Small intestine (tissue), 7 donors: Measurements from ENCODE around the gene PKD2L1. TPM values are rescaled to one million over a fixed set of nuclear protein-coding genes. Genes with fewer than 3 reads are reported as not detected.
A peak's percentile ranks its signal among the peaks of the same experiment; 100 is the strongest.

ENCODE experiments used
- DNase-seq, 2 donors: peaks; one replicate each; pipeline versions ENCODE4 v3.0.0 to v3.0.0-alpha.2; 2013
- FAIRE-seq: peaks from 2 replicates; lab custom pipeline; 2012; peaks lifted over from hg19 to GRCh38; lab: Jason Lieb, UNC
- H3K27ac ChIP-seq, 3 donors: one replicate each; pipeline ENCODE4 v1.5.1; 2013; ENCODE audit warnings: low read length in 2 of 3, mild to moderate bottlenecking in 2 of 3, control low read depth in 1 of 3, inconsistent platforms in 1 of 3, low read depth in 1 of 3, moderate library complexity in 1 of 3
- H3K27me3 ChIP-seq, 3 donors: one replicate each; pipeline ENCODE4 v1.6.1; 2013; ENCODE audit warnings: low read length in 3 of 3, inconsistent platforms in 1 of 3; ENCODE audit not compliant: control insufficient read depth in 3 of 3, insufficient read depth in 3 of 3
- H3K36me3 ChIP-seq, 3 donors: one replicate each; pipeline ENCODE4 v1.6.1; 2013; ENCODE audit warnings: low read length in 3 of 3, inconsistent platforms in 1 of 3, low read depth in 1 of 3, mild to moderate bottlenecking in 1 of 3, moderate library complexity in 1 of 3; ENCODE audit not compliant: control insufficient read depth in 3 of 3, insufficient read depth in 2 of 3
- H3K4me1 ChIP-seq, 3 donors: one replicate each; pipeline ENCODE4 v1.6.1; 2013; ENCODE audit warnings: low read length in 2 of 3, inconsistent platforms in 1 of 3, low read depth in 1 of 3, mild to moderate bottlenecking in 1 of 3, moderate library complexity in 1 of 3; ENCODE audit not compliant: control insufficient read depth in 3 of 3, insufficient read depth in 2 of 3
- H3K4me3 ChIP-seq, 3 donors: one replicate each; pipeline ENCODE4 v1.5.1; 2013; ENCODE audit warnings: low read length in 3 of 3, control low read depth in 1 of 3, inconsistent platforms in 1 of 3, low read depth in 1 of 3, mild to moderate bottlenecking in 1 of 3, moderate library complexity in 1 of 3
- H3K9me3 ChIP-seq, 2 donors: one replicate each; pipeline ENCODE4 v1.6.1; 2013; ENCODE audit warnings: low read depth in 1 of 2, low read length in 1 of 2; ENCODE audit not compliant: control insufficient read depth in 2 of 2, insufficient read depth in 1 of 2
- WGBS, 3 donors: extraction: QIAGEN DNeasy Blood & Tissue Kit; methylation state at CpG; one replicate each; pipeline ENCODE4 v1.1.7; 2013; 5-methylcytosine and 5-hydroxymethylcytosine counted together
- polyA plus RNA-seq, 4 donors: library from polyadenylated mRNA; stranded (reverse) in 3 of 4; unstranded in 1 of 4; fragments of 200-250 nt in 3 of 4; fragments of 120-200 nt in 1 of 4; gene quantifications; one replicate each; pipeline versions ENCODE4 v1.2.1 to v1.2.3, GENCODE V29; 2013
- donor health status: healthy with polysubstance abuse.
- donor health status: control.
- donor health status: control.
- donor health status: Bipolar disorder and iron deficiency.
- donor health status: healthy.

PKD2L1 gene
- polyA plus RNA-seq, 4 donors = 0.10 to 0.27 (median 0.19) TPM; not detected in 1

DNA sequence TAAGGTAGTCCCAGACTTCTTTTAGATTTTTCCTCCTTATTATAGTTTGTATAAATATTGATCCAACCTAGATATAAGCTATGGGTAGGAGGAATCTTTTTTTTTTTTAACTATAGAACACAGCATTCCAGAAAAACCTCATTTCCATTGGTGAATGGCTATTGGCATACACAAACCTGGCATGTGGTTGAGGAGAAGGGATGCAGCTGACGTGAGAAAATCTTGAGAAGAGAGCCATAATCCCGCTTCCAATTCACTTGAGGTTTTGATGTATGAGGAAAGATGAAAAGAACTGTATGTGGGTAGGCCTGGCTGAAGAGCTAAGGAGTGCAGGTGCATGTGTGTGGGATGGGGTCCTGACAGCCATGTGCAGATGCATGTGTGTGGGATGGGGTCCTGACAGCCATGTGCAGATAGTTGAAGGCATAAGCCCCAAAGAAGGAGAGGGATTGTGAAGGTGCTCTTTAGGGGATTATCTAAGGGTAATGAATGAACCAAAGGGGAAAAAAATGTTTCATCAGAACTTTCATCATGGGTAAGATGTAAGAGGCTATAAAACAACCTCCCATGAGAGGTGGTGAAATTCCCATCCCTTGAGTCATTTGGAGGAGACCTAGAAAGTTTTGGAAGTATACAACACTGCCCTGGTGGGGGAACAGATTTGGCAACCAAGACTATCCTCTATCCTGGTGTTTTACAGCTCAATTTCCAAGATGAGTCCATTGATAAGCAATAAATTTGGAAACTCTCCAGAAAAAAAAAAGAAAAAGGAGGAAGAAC lies 3.8 kb upstream of the PKD2L1 start:
- no peak overlapping the region for H3K27ac ChIP-seq
- FAIRE-seq (no peak), DNase-seq (no peak)
- no peaks in the 10 kb centered on the region for H3K36me3 ChIP-seq
- peaks cover 0 to 2% (median 0%) of the 10 kb centered on the region in 3 donors for H3K4me1 ChIP-seq
- WGBS, 3 donors = 82 to 87% (median 85%) methylated on average over 2 of the region's 2 CpGs
- no peaks in the 10 kb centered on the region for H3K9me3 ChIP-seq
- peaks cover 0 to 41% (median 0%) of the 10 kb centered on the region in 3 donors for H3K27me3 ChIP-seq
- H3K4me3 ChIP-seq = no peak overlapping the region

DNA sequence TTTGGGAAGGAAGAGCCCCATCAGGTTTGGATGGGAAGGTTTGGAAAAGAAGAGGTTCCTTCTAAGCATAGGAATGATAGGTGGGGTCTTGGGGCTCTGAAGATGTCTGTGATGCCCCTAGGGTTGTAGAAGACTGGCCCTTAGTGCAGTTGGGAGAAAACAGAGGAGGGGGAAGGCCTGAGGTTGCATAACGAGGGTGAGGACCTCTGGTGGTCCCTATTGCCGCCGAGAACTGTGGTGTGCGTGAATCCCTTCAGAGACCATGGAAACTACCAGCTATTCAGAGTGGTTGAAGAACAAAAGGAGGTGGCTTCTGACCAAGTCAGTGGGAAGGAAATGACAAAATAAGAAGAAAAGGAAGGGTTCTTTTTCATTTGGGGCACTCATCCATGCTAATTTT lies 3.1 kb upstream of the PKD2L1 start:
- no peaks in the 10 kb centered on the region for H3K4me1 ChIP-seq
- H3K27ac ChIP-seq = no peak overlapping the region
- FAIRE-seq = no peak
- no peak for DNase-seq
- H3K9me3 ChIP-seq = no peaks in the 10 kb centered on the region
- WGBS, 3 donors = 59 to 73% (median 63%) methylated on average over 4 of the region's 4 CpGs
- H3K4me3 ChIP-seq = no peak overlapping the region
- peaks cover 0 to 46% (median 0%) of the 10 kb centered on the region in 3 donors for H3K27me3 ChIP-seq
- H3K36me3 ChIP-seq = no peaks in the 10 kb centered on the region

DNA sequence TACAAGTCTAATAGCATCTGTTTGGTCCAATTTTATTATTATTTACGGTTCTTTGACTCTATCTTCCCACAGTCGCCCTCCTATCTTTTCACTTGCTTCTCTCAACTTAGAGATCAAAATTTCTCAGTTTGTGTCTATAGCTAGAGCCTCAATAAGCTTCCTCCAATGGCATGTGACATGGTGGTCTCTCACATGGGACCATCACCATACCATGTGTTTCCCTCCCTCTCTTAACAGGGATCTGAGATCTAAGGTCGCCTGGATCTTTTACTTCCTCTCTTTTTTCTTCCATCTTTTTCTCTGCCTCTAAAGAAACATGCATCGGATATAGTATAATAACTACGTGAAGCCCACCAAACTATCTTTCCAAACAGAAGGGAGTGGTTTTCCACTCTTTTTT lies 1.8 kb downstream of the PKD2L1 start:
- Histone ChIP-seq H3K27me3 (peaks cover 0 to 34% (median 0%) of the 10 kb centered on the region in 3 donors), H3K4me1 (no peaks in the 10 kb centered on the region), H3K27ac (no peak overlapping the region), H3K36me3 (no peaks in the 10 kb centered on the region), H3K4me3 (no peak overlapping the region), H3K9me3 (no peaks in the 10 kb centered on the region)
- 63 to 69% (median 65%) methylated on average over 5 of the region's 5 CpGs for WGBS, 3 donors
- DNase-seq (no peak), FAIRE-seq (no peak)

DNA sequence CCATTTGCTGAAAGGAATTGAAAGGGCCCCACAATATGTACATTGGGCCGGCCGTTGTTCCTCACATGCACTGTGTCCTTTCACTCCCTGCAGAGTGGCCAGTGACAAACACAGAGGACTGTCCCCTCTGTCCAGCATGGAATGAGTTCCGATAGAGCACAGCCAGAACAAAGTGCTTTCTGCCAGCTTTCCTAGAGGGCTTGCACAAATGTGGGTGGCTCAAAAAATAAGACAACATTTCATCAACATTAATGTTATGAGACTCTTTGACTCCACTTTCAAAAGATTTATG lies 2.4 kb downstream of the PKD2L1 start:
- Histone ChIP-seq H3K4me1 (no peaks in the 10 kb centered on the region), H3K36me3 (no peaks in the 10 kb centered on the region), H3K4me3 (no peak overlapping the region), H3K27ac (no peak overlapping the region), H3K27me3 (peaks cover 0 to 31% (median 0%) of the 10 kb centered on the region in 3 donors), H3K9me3 (no peaks in the 10 kb centered on the region)
- FAIRE-seq = no peak
- WGBS, 3 donors = 73 to 84% (median 81%) methylated on average over 3 of the region's 3 CpGs
- DNase-seq = no peak

DNA sequence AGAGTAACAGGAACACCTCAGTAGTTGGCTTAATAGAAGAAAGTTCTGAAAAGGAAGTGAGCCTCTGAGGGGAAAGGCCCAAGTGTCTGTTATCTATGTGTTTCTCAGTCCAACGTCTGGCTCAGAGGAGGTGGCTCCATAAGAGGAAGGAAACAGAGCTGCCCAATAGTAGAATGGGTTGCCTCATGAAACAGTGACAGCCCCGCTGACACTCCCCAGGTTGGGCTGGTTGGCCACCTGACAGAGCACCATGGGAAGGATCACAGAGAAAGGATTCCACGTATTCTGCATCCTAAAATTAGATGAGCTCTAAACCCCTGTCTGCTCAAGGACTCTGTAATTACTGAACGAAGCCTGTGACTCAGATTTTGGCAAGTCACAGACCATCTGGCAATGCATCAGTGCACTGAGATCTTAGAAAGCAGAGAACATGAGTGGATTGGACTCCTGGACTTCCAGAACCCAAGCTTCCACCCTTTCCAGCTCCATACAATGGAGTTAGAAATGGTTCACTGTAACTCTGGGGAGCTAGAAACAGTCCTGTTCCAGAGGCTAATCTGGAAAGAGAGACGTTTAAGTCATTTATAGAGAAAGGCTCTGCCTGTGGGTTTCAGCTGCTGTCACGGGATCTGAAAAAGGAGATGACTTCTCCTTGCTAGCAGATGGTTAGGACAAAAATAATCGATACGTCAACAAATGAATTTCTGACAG lies 2.9 kb downstream of the PKD2L1 start:
- Histone ChIP-seq H3K4me1 (no peaks in the 10 kb centered on the region), H3K36me3 (no peaks in the 10 kb centered on the region), H3K4me3 (no peak overlapping the region), H3K27ac (no peak overlapping the region), H3K9me3 (no peaks in the 10 kb centered on the region), H3K27me3 (peaks cover 0 to 31% (median 0%) of the 10 kb centered on the region in 3 donors)
- no peak for FAIRE-seq
- 37 to 38% (median 38%) methylated on average over 8 of the region's 8 CpGs for WGBS, 3 donors
- DNase-seq = peak in 1 of 2 donors; percentile 31

DNA sequence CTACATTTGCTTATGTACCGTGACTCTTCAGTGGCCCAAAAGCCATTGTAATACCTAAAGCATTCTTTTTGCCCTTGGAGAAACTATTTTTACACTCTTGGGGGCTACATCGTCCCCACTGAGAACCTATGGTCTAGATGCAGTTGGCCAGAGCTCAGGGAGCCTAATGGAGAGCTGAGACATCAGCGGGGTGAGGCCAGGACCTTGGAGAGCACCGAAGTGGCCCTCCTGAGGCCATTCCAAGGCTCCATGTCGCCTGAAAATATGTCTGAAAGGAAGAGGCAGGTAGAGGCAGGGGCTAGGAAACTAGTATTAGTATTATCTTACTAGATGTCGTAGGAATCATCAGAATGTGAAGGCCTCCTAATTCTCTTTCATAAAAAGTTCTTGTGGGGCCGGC lies 4.9 kb downstream of the PKD2L1 start:
- DNase-seq (peak in 1 of 2 donors; percentile 32), FAIRE-seq (no peak)

DNA sequence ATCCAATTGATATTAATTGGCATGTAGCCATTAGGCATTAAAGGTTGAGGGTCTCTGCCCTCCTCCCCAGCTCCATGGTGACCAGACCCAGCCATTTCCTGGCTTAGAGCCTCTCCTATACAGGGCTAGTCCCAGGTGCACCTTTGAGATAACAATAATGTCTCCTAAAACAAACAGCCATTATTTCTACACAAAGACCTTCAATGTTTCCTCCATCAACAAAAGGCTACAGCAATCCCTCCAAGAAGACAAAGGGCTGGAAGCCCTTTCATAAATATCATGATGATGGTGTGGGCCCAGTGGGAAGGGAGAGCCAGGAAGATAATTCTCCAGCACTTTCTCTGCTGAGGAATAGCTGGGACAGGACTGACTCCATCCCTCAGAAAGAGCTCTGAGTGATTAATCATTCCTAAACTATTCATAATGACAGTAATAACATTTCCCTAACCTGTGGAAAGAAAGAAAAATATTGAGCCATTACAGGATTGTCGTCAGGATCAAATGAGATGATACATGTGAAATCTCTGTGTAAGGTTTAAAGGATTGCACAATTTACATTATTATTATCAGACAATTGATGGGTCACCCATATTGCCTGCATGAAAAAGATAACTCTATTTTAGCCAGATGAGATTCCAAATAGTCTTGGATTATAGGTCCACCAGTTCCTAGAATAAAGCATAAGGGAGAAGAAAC lies 10.2 kb downstream of the PKD2L1 start:
- H3K27me3 ChIP-seq = peaks cover 0 to 2% (median 1%) of the 10 kb centered on the region in 3 donors
- 34 to 60% (median 36%) methylated on average over 1 of the region's 1 CpG for WGBS, 3 donors
- no peaks in the 10 kb centered on the region for H3K36me3 ChIP-seq
- H3K9me3 ChIP-seq = no peaks in the 10 kb centered on the region
- H3K4me3 ChIP-seq = no peak overlapping the region
- H3K27ac ChIP-seq = no peak overlapping the region
- no peak for DNase-seq
- no peaks in the 10 kb centered on the region for H3K4me1 ChIP-seq
- no peak for FAIRE-seq

More for the DNA sequence above, 4.9 kb downstream of the PKD2L1 start:
- Histone ChIP-seq H3K9me3 (no peaks in the 10 kb centered on the region), H3K27me3 (peaks cover 0 to 17% (median 1%) of the 10 kb centered on the region in 3 donors), H3K36me3 (no peaks in the 10 kb centered on the region), H3K4me1 (no peaks in the 10 kb centered on the region), H3K27ac (no peak overlapping the region), H3K4me3 (no peak overlapping the region)
- 57 to 79% (median 61%) methylated on average over 7 of the region's 7 CpGs for WGBS, 3 donors

DNA sequence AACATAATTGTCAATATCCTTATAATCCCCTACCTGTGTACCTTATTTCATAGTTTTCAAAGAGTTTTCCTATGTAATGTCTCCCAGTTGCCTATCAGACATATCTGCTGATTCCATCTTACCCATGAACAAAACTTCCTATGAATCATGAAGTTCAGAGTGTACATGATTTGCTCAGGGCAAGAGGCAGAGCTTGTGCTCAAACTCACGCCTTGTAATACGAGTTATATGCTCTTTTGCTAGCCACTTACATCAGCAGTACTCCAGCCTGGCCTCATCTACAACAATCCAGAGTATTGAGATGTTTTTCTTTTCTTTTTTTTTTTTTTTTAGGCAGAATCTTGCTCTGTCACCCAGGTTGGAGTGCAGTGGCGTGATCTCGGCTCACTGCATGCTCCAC lies 11.8 kb downstream of the PKD2L1 start:
- no peak overlapping the region for H3K27ac ChIP-seq
- no peaks in the 10 kb centered on the region for H3K36me3 ChIP-seq
- peaks cover 0 to 2% (median 1%) of the 10 kb centered on the region in 3 donors for H3K27me3 ChIP-seq
- no peak for DNase-seq
- no peak overlapping the region for H3K4me3 ChIP-seq
- H3K4me1 ChIP-seq = no peaks in the 10 kb centered on the region
- FAIRE-seq = no peak
- H3K9me3 ChIP-seq = no peaks in the 10 kb centered on the region
- WGBS, 3 donors = 89 to 92% (median 91%) methylated on average over 4 of the region's 4 CpGs
